Measurements from ENCODE around the gene CCDC184. TPM values are rescaled to one million over a fixed set of nuclear protein-coding genes. Genes with fewer than 3 reads are reported as not detected.

CCDC184 gene
- 1.4 to 1.7 TPM (median 1.6 TPM) in 3 replicates for total RNA-seq

DNA sequence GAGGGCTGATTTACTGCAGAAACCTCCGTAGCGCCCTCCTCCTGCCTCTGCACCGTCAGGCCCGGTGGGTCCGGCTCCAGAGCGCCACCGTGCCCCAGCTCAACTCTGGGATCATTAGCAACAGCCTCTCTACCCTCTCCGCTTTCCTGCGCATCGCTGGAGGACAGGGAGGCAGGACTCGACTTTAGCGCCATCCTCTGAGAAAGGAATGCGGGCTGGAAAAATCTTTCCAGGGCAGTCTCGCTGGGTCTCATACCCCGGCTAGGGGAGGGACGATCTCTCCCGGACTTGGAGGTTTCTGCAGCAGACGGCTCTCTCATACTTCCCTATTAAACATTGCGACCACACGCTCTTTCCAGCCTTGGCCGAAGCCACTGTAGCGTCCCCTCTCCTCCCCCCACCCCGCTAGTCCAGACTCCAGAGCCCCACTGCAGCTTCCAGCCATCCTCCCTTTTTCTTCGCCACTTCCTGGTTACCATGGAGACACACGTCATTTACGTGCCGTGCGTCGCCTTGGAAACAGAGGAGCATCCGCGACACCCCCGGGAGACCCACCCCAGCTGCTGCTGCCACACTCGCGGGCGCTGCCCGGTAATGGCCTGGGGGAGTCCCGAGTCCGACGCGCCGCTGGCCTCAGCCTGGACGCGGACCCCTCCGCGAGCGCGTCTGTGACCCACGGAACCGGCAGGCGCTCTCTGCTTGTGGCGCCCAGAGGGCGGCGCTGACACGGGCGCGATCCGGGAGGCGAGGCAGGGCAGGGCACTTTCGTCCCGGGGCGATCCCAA, at the start of gene CCDC184:
CCDC184 (plus strand) TSS at position 554 of the 785 bp plus-strand sequence. CDS start 479 bp downstream, outside the sequence.
- peak; percentile 24 to 49 for DNase-seq (ENCODE audit: low spot score in 2 of 2, unreplicated experiment in 2 of 2)
- H3K27me3 Mint-ChIP-seq (ENCODE audit: low read depth): peaks cover 86% of the 10 kb centered on the region

DNA sequence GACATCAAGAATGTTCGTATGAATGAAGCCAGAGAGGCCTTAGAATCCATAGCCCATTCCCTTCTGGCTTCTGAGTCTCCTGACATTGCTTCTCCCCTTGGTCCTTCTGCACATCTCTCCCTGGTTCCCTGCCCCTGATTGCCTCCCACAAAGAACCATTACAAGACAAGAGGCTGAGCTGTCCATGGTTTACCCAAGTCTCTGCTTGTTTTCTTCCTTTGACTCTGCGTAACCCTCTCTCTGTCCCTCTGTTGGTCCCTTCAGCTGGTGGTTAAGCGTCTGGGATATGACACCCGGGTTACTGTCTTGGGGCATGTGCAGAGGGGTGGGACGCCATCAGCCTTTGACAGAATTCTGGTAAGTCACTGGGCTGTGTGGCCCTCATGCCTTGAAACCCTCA, 48.4 kb upstream of the CCDC184 start:
- H3K27ac Mint-ChIP-seq: no peak overlapping the region
- DNase-seq (ENCODE audit: low spot score in 2 of 2, unreplicated experiment in 2 of 2): no peak
- TF ChIP-seq, protein P1, sequence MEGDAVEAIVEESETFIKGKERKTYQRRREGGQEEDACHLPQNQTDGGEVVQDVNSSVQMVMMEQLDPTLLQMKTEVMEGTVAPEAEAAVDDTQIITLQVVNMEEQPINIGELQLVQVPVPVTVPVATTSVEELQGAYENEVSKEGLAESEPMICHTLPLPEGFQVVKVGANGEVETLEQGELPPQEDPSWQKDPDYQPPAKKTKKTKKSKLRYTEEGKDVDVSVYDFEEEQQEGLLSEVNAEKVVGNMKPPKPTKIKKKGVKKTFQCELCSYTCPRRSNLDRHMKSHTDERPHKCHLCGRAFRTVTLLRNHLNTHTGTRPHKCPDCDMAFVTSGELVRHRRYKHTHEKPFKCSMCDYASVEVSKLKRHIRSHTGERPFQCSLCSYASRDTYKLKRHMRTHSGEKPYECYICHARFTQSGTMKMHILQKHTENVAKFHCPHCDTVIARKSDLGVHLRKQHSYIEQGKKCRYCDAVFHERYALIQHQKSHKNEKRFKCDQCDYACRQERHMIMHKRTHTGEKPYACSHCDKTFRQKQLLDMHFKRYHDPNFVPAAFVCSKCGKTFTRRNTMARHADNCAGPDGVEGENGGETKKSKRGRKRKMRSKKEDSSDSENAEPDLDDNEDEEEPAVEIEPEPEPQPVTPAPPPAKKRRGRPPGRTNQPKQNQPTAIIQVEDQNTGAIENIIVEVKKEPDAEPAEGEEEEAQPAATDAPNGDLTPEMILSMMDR (IDR thresholded peaks at IDR 0.05; ENCODE audit: unreplicated experiment): no peak
- H3K36me3 Mint-ChIP-seq: peaks cover 53% of the 10 kb centered on the region
- H3K4me3 Mint-ChIP-seq: no peak overlapping the region
- H3K4me1 Mint-ChIP-seq: no peaks in the 10 kb centered on the region
- H3K27me3 Mint-ChIP-seq (ENCODE audit: low read depth): no peaks in the 10 kb centered on the region
- H3K9me3 Mint-ChIP-seq: no peaks in the 10 kb centered on the region

More for the DNA sequence above, at the start of gene CCDC184:
- TF ChIP-seq, protein P1 (IDR thresholded peaks at IDR 0.05; ENCODE audit: unreplicated experiment): no peak
- H3K4me1 Mint-ChIP-seq: peaks cover 37% of the 10 kb centered on the region
- peak within 1 kb of the TSS; percentile 83 for H3K4me3 Mint-ChIP-seq
- H3K36me3 Mint-ChIP-seq: no peaks in the 10 kb centered on the region
- H3K9me3 Mint-ChIP-seq: no peaks in the 10 kb centered on the region
- H3K27ac Mint-ChIP-seq: no peak within 1 kb of the TSS

DNA sequence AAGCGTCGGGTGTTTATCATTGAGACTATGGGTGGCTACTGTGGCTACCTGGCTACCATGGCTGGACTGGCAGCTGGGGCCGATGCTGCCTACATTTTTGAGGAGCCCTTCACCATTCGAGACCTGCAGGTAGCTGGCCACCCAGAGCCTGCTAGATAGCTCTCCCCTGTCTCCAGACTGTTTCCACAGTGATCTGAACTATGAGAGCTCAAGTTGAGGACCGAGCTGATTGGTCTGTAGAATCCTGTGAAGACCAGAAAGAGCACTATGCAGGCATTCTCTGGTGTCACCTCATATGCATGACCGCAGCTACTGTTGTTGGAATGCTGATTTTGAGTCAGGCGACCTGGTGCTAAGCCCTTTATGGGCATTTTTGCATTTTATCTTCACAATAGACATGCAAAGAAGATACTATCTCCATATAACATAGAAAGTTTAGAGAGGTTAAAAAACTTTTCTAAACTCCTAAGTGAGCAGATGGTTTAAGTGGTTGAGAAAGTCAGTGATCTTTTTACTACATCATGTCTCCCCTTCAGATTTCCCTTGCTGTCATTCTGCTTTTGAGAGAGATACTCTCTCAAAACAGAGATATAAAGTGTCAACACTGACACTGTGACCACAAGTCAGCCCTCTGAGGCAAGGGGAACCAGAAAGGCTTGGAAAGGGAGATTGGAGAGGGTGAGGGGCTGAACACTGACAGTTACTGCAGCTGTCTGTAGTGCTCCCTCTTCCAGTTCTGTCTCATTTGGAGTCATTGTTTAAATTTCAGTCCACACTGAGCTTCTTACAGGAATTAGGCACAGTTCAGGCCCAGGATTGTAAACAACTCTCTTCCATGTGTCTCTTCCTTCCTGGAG, 40.4 kb upstream of the CCDC184 start:
- H3K36me3 Mint-ChIP-seq: peaks cover 41% of the 10 kb centered on the region
- no peak overlapping the region for H3K4me3 Mint-ChIP-seq
- TF ChIP-seq, protein P1 (IDR thresholded peaks at IDR 0.05; ENCODE audit: unreplicated experiment): no peak
- H3K27me3 Mint-ChIP-seq (ENCODE audit: low read depth): no peaks in the 10 kb centered on the region
- H3K9me3 Mint-ChIP-seq: no peaks in the 10 kb centered on the region
- peak overlapping the region; percentile 16 for H3K27ac Mint-ChIP-seq
- DNase-seq (ENCODE audit: low spot score in 2 of 2, unreplicated experiment in 2 of 2): no peak
- H3K4me1 Mint-ChIP-seq: no peaks in the 10 kb centered on the region

DNA sequence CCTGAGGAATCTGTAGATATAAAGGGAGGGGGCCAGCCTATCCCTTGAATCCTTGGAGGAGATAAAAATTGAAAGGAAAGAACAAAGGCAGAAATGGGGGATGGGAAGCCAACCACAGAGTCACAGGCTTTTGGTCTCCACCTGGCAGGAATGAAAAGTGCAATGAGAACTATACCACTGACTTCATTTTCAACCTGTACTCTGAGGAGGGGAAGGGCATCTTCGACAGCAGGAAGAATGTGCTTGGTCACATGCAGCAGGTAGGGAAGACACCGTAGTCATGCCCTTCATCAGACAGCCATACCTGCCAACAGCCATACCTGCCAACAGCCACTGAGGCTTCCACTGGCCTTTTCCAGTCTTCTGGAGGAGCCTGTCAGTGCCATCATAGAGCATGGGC, 39.5 kb upstream of the CCDC184 start:
- Mint-ChIP-seq H3K27ac (no peak overlapping the region), H3K4me1 (no peaks in the 10 kb centered on the region), H3K9me3 (no peaks in the 10 kb centered on the region), H3K4me3 (no peak overlapping the region), H3K36me3 (peaks cover 41% of the 10 kb centered on the region), H3K27me3 (ENCODE audit: low read depth) (no peaks in the 10 kb centered on the region)
- TF ChIP-seq, protein P1 (IDR thresholded peaks at IDR 0.05; ENCODE audit: unreplicated experiment): no peak
- DNase-seq (ENCODE audit: low spot score in 2 of 2, unreplicated experiment in 2 of 2): no peak

DNA sequence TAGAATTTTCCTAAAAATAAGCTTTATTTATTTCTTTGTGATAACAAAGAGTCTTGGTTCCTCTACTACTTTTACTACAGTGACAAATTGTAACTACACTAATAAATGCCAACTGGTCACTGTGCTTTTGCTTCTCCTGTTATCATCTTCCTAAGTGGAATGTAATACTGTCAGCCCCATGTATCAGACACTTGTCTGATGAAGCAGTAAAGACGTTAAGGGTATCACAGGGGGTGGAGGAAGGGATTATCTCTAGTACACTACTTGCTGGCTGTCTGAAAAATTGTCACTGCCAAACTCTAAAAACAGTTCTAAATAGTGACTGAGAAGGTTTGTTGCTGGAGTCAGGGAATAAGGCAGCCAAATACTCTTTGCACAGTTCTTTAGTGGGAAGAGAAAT, 37.5 kb upstream of the CCDC184 start:
- Mint-ChIP-seq H3K27ac (no peak overlapping the region), H3K4me1 (no peaks in the 10 kb centered on the region), H3K4me3 (no peak overlapping the region), H3K36me3 (peaks cover 43% of the 10 kb centered on the region), H3K27me3 (ENCODE audit: low read depth) (no peaks in the 10 kb centered on the region), H3K9me3 (no peaks in the 10 kb centered on the region)
- TF ChIP-seq, protein P1 (IDR thresholded peaks at IDR 0.05; ENCODE audit: unreplicated experiment): no peak
- DNase-seq (ENCODE audit: low spot score in 2 of 2, unreplicated experiment in 2 of 2): no peak

Measured in mesothelial cell of epicardium (in vitro differentiated cells).